ENCODE results near the gene NDUFAF8. TPM values are rescaled to one million over a fixed set of nuclear protein-coding genes. Genes with fewer than 3 reads are reported as not detected.

The NDUFAF8 gene
- total RNA-seq, 4 donors from 2014 or later = 22.0 to 67.0 (median 34.3) TPM

GRCh38 chr17:81264640-81265039 lies 25.5 kb downstream of the NDUFAF8 start:
- no peaks in the 10 kb centered on the region for H3K4me1 ChIP-seq
- no peaks in the 10 kb centered on the region for H3K9me3 ChIP-seq
- no peak for DNase-seq
- no peak for TF ChIP-seq POLR2A (IDR thresholded peaks at IDR 0.05)
- TF ChIP-seq CTCF (IDR thresholded peaks at IDR 0.05) = no peak
- H3K27me3 ChIP-seq = no peaks in the 10 kb centered on the region
- intact Hi-C loops (cut with DNase I) = loop anchor here (10.0 kb wide), 1 partner anchor 330 kb away; no protein-coding TSS in a partner anchor
- H3K27ac ChIP-seq = no peak overlapping the region
- H3K36me3 ChIP-seq = peaks cover 22 to 100% (median 35%) of the 10 kb centered on the region in 3 donors
- WGBS, 2 donors = 94 to 100% methylated on average over 4 to 7 of the region's 12 CpGs
- H3K4me3 ChIP-seq = no peak overlapping the region

GRCh38 chr17:81265576-81265975 lies 26.5 kb downstream of the NDUFAF8 start:
- Histone ChIP-seq H3K4me1 (no peaks in the 10 kb centered on the region), H3K9me3 (no peaks in the 10 kb centered on the region), H3K27ac (no peak overlapping the region), H3K4me3 (no peak overlapping the region), H3K36me3 (peaks cover 13 to 100% (median 40%) of the 10 kb centered on the region in 3 donors), H3K27me3 (no peaks in the 10 kb centered on the region)
- intact Hi-C loops (cut with DNase I) = loop anchor here (10.0 kb wide), 1 partner anchor 329 kb away; no protein-coding TSS in a partner anchor
- WGBS, 2 donors = 94 to 100% methylated on average over 1 to 14 of the region's 22 CpGs
- no peak for DNase-seq
- no peak for TF ChIP-seq POLR2A (IDR thresholded peaks at IDR 0.05)
- TF ChIP-seq CTCF (IDR thresholded peaks at IDR 0.05) = no peak

- H3K4me3 ChIP-seq = no peak overlapping the region
- intact Hi-C loops (cut with DNase I) = loop anchor here (10.0 kb wide), 1 partner anchor 327 kb away; no protein-coding TSS in a partner anchor
- no peak overlapping the region for H3K27ac ChIP-seq
- no peaks in the 10 kb centered on the region for H3K27me3 ChIP-seq
- H3K36me3 ChIP-seq = peaks cover 7 to 99% (median 34%) of the 10 kb centered on the region in 3 donors
- no peak for DNase-seq
- H3K9me3 ChIP-seq = no peaks in the 10 kb centered on the region
- TF ChIP-seq POLR2A (IDR thresholded peaks at IDR 0.05) (no peak), CTCF (IDR thresholded peaks at IDR 0.05) (no peak)
- no peaks in the 10 kb centered on the region for H3K4me1 ChIP-seq
- 91 to 99% methylated on average over 6 of the region's 6 CpGs for WGBS, 2 donors
These were observed 28.4 kb downstream of the NDUFAF8 start for GRCh38 chr17:81267390-81268067.

- WGBS, 2 donors = 82 to 85% methylated on average over 15 to 16 of the region's 18 CpGs
- TF ChIP-seq CTCF (IDR thresholded peaks at IDR 0.05) (no peak), POLR2A (IDR thresholded peaks at IDR 0.05) (no peak)
- intact Hi-C loops (cut with DNase I) = no loop called here
- DNase-seq = no peak
- no peak overlapping the region for H3K4me3 ChIP-seq
- no peak overlapping the region for H3K27ac ChIP-seq
- H3K4me1 ChIP-seq = no peaks in the 10 kb centered on the region
- H3K9me3 ChIP-seq = no peaks in the 10 kb centered on the region
- no peaks in the 10 kb centered on the region for H3K27me3 ChIP-seq
- peaks cover 15 to 99% (median 33%) of the 10 kb centered on the region in 3 donors for H3K36me3 ChIP-seq
These were observed 31.2 kb downstream of the NDUFAF8 start for GRCh38 chr17:81270279-81270678.

- H3K27me3 ChIP-seq = no peaks in the 10 kb centered on the region
- no peaks in the 10 kb centered on the region for H3K4me1 ChIP-seq
- no peak overlapping the region for H3K27ac ChIP-seq
- intact Hi-C loops (cut with DNase I) = no loop called here
- no peak overlapping the region for H3K4me3 ChIP-seq
- no peaks in the 10 kb centered on the region for H3K9me3 ChIP-seq
- TF ChIP-seq POLR2A (IDR thresholded peaks at IDR 0.05) = no peak
- no peak for TF ChIP-seq CTCF (IDR thresholded peaks at IDR 0.05)
- peaks cover 15 to 99% (median 34%) of the 10 kb centered on the region in 3 donors for H3K36me3 ChIP-seq
- 68 to 83% methylated on average over 1 to 7 of the region's 12 CpGs for WGBS, 2 donors
- no peak for DNase-seq
These were observed 32.1 kb downstream of the NDUFAF8 start for GRCh38 chr17:81271226-81271625.

All from esophagus squamous epithelium (tissue), 5 donors.